H1 (cell line): ENCODE measurements around the gene COG4. TPM values are rescaled to one million over a fixed set of nuclear protein-coding genes. Genes with fewer than 3 reads are reported as not detected.

Source experiments
- EGR1 ChIP-seq: IDR thresholded peaks from 2 replicates; pipeline ENCODE4 v1.6.1; 2011; ENCODE audit warnings: low read depth, low read length, borderline replicate concordance
- JUN ChIP-seq: IDR thresholded peaks from 2 replicates; pipeline ENCODE4 v1.6.1; 2011; ENCODE audit warnings: low read depth, mild to moderate bottlenecking, improper control_type of control experiment, low read length
- KDM1A ChIP-seq: fragments of 200-600, 300-600 bp; sonication (generic); IDR thresholded peaks from 2 replicates; pipeline ENCODE4 v1.7.1; 2016; ENCODE audit warnings: mild to moderate bottlenecking, low read length, borderline replicate concordance
- RAD21 ChIP-seq, 2 experiments: IDR thresholded peaks in 1 of 2; conservative IDR thresholded peaks in 1 of 2; 2 replicates each; pipeline ENCODE4 v1.6.1; 2011; ENCODE audit warnings: low read depth in 2 of 2, low read length in 2 of 2, improper control_type of control experiment in 1 of 2, inconsistent platforms in 1 of 2, mild to moderate bottlenecking in 1 of 2, moderate library complexity in 1 of 2
- SIRT6 ChIP-seq: IDR thresholded peaks from one replicate; pipeline ENCODE4 v1.7.1; 2012; ENCODE audit warnings: low read length, inconsistent platforms
- polyA plus RNA-seq, 7 experiments: library from polyadenylated mRNA; depleted of rRNA in 3 of 7; stranded (reverse) in 5 of 7; unstranded in 2 of 7; fragments of >200 nt in 5 of 7; fragments of 200-250 nt in 2 of 7; gene quantifications; 1 replicate in 5 of 7; 2 replicates in 1 of 7; 4 replicates in 1 of 7; pipeline versions ENCODE4 v1.2.1 to v1.2.3, GENCODE V29; 2011 to 2013; ENCODE audit warnings: missing spikeins in 2 of 7, mixed read lengths in 2 of 7
- total RNA-seq: library from RNA; stranded (reverse); fragmentation: NEBNext Ultra II Directional; extraction: Animal tissue kit (Norgen Biotek cat#: 25700); gene quantifications from 2 replicates; pipeline ENCODE4 v1.2.1, GENCODE V29; 2021
- TF ChIP-seq, protein P1 (sequence below): fragments of 300-600 bp; sonication (generic); IDR thresholded peaks from 2 replicates; pipeline ENCODE4 v1.7.1; 2012; ENCODE audit warnings: low read length, moderate library complexity, mild to moderate bottlenecking, inconsistent platforms; ENCODE audit not compliant: insufficient replicate concordance

COG4 gene
- total and polyA plus RNA-seq, 2 of the 8 experiments (the other 6 are each of a cell fraction or from before 2014, with no cell fraction given): 46.1 to 50.2 TPM

DNA sequence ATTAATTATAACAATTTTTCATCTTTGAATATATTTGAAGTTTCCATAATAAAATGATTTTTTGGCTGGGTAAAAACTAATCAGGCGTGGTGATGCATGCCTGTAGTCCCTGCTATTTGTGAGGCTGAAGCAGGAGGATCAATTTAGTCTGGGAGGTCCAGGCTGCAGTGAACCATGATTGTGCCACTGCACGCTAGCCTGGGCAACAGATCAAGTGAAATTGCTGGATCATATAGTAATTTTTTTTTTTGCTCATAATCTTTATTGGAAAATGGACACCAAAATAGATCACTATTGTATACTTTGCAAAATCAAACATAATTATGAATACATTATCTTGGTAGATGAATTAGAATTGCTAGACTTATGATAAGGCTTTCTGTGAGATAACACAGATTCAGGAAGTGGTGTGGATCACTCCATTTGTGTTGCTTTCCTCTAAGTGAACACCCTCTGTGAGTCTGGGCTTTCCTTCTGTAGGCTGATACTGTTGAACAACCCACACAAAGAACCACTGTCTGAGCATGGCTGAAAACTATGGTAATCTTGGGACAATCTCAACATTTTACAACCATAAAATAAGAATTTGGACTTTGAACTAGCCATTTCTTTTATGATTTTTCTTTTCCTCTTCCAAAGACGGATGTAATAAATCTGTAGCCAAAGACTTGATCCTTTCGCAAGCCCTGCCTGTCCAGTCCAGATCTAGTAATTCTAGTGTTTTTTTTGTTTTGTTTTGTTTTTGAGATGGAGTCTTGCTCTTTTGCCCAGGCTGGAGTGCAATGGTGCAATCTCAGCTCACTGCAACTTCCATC is 78.9 kb downstream of the COG4 start (continued):
- TF ChIP-seq, protein P1, sequence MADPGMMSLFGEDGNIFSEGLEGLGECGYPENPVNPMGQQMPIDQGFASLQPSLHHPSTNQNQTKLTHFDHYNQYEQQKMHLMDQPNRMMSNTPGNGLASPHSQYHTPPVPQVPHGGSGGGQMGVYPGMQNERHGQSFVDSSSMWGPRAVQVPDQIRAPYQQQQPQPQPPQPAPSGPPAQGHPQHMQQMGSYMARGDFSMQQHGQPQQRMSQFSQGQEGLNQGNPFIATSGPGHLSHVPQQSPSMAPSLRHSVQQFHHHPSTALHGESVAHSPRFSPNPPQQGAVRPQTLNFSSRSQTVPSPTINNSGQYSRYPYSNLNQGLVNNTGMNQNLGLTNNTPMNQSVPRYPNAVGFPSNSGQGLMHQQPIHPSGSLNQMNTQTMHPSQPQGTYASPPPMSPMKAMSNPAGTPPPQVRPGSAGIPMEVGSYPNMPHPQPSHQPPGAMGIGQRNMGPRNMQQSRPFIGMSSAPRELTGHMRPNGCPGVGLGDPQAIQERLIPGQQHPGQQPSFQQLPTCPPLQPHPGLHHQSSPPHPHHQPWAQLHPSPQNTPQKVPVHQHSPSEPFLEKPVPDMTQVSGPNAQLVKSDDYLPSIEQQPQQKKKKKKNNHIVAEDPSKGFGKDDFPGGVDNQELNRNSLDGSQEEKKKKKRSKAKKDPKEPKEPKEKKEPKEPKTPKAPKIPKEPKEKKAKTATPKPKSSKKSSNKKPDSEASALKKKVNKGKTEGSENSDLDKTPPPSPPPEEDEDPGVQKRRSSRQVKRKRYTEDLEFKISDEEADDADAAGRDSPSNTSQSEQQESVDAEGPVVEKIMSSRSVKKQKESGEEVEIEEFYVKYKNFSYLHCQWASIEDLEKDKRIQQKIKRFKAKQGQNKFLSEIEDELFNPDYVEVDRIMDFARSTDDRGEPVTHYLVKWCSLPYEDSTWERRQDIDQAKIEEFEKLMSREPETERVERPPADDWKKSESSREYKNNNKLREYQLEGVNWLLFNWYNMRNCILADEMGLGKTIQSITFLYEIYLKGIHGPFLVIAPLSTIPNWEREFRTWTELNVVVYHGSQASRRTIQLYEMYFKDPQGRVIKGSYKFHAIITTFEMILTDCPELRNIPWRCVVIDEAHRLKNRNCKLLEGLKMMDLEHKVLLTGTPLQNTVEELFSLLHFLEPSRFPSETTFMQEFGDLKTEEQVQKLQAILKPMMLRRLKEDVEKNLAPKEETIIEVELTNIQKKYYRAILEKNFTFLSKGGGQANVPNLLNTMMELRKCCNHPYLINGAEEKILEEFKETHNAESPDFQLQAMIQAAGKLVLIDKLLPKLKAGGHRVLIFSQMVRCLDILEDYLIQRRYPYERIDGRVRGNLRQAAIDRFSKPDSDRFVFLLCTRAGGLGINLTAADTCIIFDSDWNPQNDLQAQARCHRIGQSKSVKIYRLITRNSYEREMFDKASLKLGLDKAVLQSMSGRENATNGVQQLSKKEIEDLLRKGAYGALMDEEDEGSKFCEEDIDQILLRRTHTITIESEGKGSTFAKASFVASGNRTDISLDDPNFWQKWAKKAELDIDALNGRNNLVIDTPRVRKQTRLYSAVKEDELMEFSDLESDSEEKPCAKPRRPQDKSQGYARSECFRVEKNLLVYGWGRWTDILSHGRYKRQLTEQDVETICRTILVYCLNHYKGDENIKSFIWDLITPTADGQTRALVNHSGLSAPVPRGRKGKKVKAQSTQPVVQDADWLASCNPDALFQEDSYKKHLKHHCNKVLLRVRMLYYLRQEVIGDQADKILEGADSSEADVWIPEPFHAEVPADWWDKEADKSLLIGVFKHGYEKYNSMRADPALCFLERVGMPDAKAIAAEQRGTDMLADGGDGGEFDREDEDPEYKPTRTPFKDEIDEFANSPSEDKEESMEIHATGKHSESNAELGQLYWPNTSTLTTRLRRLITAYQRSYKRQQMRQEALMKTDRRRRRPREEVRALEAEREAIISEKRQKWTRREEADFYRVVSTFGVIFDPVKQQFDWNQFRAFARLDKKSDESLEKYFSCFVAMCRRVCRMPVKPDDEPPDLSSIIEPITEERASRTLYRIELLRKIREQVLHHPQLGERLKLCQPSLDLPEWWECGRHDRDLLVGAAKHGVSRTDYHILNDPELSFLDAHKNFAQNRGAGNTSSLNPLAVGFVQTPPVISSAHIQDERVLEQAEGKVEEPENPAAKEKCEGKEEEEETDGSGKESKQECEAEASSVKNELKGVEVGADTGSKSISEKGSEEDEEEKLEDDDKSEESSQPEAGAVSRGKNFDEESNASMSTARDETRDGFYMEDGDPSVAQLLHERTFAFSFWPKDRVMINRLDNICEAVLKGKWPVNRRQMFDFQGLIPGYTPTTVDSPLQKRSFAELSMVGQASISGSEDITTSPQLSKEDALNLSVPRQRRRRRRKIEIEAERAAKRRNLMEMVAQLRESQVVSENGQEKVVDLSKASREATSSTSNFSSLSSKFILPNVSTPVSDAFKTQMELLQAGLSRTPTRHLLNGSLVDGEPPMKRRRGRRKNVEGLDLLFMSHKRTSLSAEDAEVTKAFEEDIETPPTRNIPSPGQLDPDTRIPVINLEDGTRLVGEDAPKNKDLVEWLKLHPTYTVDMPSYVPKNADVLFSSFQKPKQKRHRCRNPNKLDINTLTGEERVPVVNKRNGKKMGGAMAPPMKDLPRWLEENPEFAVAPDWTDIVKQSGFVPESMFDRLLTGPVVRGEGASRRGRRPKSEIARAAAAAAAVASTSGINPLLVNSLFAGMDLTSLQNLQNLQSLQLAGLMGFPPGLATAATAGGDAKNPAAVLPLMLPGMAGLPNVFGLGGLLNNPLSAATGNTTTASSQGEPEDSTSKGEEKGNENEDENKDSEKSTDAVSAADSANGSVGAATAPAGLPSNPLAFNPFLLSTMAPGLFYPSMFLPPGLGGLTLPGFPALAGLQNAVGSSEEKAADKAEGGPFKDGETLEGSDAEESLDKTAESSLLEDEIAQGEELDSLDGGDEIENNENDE: no peak
- TF ChIP-seq SIRT6: no peak
- TF ChIP-seq EGR1: no peak
- no peak for TF ChIP-seq JUN
- no peak for TF ChIP-seq KDM1A
- no peak for TF ChIP-seq RAD21 (IDR thresholded peaks at IDR 0.05 in 1 of 2, conservative IDR thresholded peaks at IDR 0.05 in 1 of 2; ENCODE audit: low read depth in 2 of 2, low read length in 2 of 2)
